K562 (cell line): ENCODE measurements around the gene TRIP6. TPM values are rescaled to one million over a fixed set of nuclear protein-coding genes. Genes with fewer than 3 reads are reported as not detected.
A peak's percentile ranks its signal among the peaks of the same experiment; 100 is the strongest.

Source experiments
- CEBPZ ChIP-seq: fragments of 150-350 bp; IDR thresholded peaks from 2 replicates; pipeline ENCODE4 v1.6.1; 2014; ENCODE audit warnings: low read depth, mild to moderate bottlenecking, low read length, borderline replicate concordance
- DACH1 ChIP-seq: fragments of 450-650 bp; IDR thresholded peaks from 2 replicates; pipeline ENCODE4 v1.6.1; 2018; ENCODE audit not compliant: partially characterized antibody
- HOMEZ ChIP-seq: fragments of 250-450 bp; sonication (Bioruptor Pico); IDR thresholded peaks from 2 replicates; pipeline ENCODE4 v1.4.0; 2020; ENCODE audit warnings: mild to moderate bottlenecking, moderate library complexity
- KDM4B ChIP-seq, 2 experiments: fragments of 450-650 bp in 1 of 2; sonication (generic) in 1 of 2; IDR thresholded peaks; 2 replicates each; pipeline ENCODE4 v1.6.1; 2016 to 2017; ENCODE audit warnings: borderline replicate concordance in 2 of 2, antibody characterized with exemption in 1 of 2, low read depth in 1 of 2, mild to moderate bottlenecking in 1 of 2
- MEF2A ChIP-seq: IDR thresholded peaks from 2 replicates; pipeline ENCODE4 v1.6.1; 2011; ENCODE audit warnings: low read depth, mild to moderate bottlenecking, low read length, moderate library complexity; ENCODE audit not compliant: control insufficient read depth
- MEF2D ChIP-seq: conservative IDR thresholded peaks from 2 replicates; pipeline ENCODE4 v1.6.1; 2016; ENCODE audit warnings: low read depth, missing genetic modification characterization, missing compliant biosample characterization
- NFIX ChIP-seq: fragments of 250-450 bp; sonication (Bioruptor Pico); IDR thresholded peaks from 2 replicates; pipeline ENCODE4 v1.4.0; 2020; ENCODE audit warnings: low read depth, mild to moderate bottlenecking, moderate library complexity
- PYGO2 ChIP-seq: fragments of 450-650 bp; IDR thresholded peaks from 2 replicates; pipeline ENCODE4 v1.6.1; 2016; ENCODE audit warnings: mild to moderate bottlenecking, missing genetic modification characterization, moderate library complexity, missing compliant biosample characterization
- RUNX1 ChIP-seq: sonication (generic); IDR thresholded peaks from 2 replicates; pipeline ENCODE4 v1.6.1; 2016; ENCODE audit warnings: antibody characterized with exemption, low read depth
- TARDBP ChIP-seq: fragments of 450-650 bp; IDR thresholded peaks from 2 replicates; pipeline ENCODE4 v1.6.1; 2016
- ZBTB1 ChIP-seq: sonication (generic); formaldehyde crosslinking; IDR thresholded peaks from 2 replicates; pipeline ENCODE4 v1.8.1; 2023; ENCODE audit warnings: missing genetic modification reagents, low read depth, mild to moderate bottlenecking, borderline replicate concordance
- ZBTB7A ChIP-seq: IDR thresholded peaks from 2 replicates; pipeline ENCODE4 v1.6.1; 2011; ENCODE audit warnings: low read depth, mild to moderate bottlenecking, low read length, moderate library complexity, borderline replicate concordance; ENCODE audit not compliant: control insufficient read depth
- polyA plus RNA-seq, 8 experiments: library from polyadenylated mRNA; depleted of rRNA in 4 of 8; stranded (reverse) in 5 of 8; unstranded in 3 of 8; fragments of >200 nt; fragmentation: Nextera tagmentation in 2 of 8; fragmentation: Illumina TruSeq in 1 of 8; extraction: Ambion mirVana in 2 of 8; extraction: Trizol in 1 of 8; gene quantifications; 2 replicates each; pipeline versions ENCODE4 v1.2.1 to v1.2.3, GENCODE V29; 2011 to 2014; ENCODE audit warnings: inconsistent platforms in 1 of 8, missing spikeins in 1 of 8
- total RNA-seq, 7 experiments: library from RNA; depleted of rRNA in 6 of 7; stranded (reverse); fragments of >200 nt in 6 of 7; fragmentation: Illumina TruSeq in 2 of 7; extraction: Trizol in 2 of 7; gene quantifications; 2 replicates each; pipeline versions ENCODE4 v1.2.1 to v1.2.3, GENCODE V29; 2011 to 2021; ENCODE audit warnings: low replicate concordance in 1 of 7

Gene TRIP6
- total and polyA plus RNA-seq, 9 of the 15 experiments (the other 6 are each of a cell fraction or from before 2014, with no cell fraction given): 5.9 to 141 (median 54.0) TPM

GRCh38 chr7:100901921-100902332 is 34.7 kb downstream of the TRIP6 start (continued):
- 0 out of 2 replicates have a peak, but pooled peaks have one; percentile 27 for TF ChIP-seq MEF2D
- no peak for TF ChIP-seq HOMEZ
- TF ChIP-seq RUNX1: no peak
- TF ChIP-seq ZBTB7A: no peak
- TF ChIP-seq CEBPZ: no peak
- no peak for TF ChIP-seq KDM4B (IDR thresholded peaks at IDR 0.05; ENCODE audit: borderline replicate concordance in 2 of 2, low read depth in 1 of 2)
- no peak for TF ChIP-seq TARDBP
- TF ChIP-seq ZBTB1 (CRISPR knock-in tag): no peak
- TF ChIP-seq NFIX: no peak
- no peak for TF ChIP-seq PYGO2 (tag)
- peak; percentile 56; the same call in 1 of the 2 replicates for TF ChIP-seq MEF2A
- peak; percentile 34 for TF ChIP-seq DACH1
